Naive thymus-derived CD4-positive, alpha-beta T cell (primary cell): ENCODE results near the gene ACAD10. TPM values are rescaled to one million over a fixed set of nuclear protein-coding genes. Genes with fewer than 3 reads are reported as not detected.
A peak's percentile ranks its signal among the peaks of the same experiment; 100 is the strongest.

ENCODE experiments used
- ATAC-seq: fragments of 150-1000 bp; cut with Tn5 transposase; 2 replicates; pipeline ENCODE4 v1.10.0; 2021; ENCODE audit warnings: mild to moderate bottlenecking, moderate library complexity
- CTCF ChIA-PET: fragments of 350-600 bp; sonication (Branson Sonifier 250); formaldehyde crosslinking; loops from one replicate; lab custom pipeline; 2021; ENCODE audit warnings: antibody characterized with exemption; lab: Charles Lee
- POLR2A ChIA-PET: fragments of 350-600 bp; sonication (Branson Sonifier 250); formaldehyde crosslinking; loops from one replicate; lab custom pipeline; 2021; ENCODE audit warnings: antibody characterized with exemption, inconsistent platforms; lab: Charles Lee
- DNase-seq, 9 donors: peaks; one replicate each; pipeline versions ENCODE4 v3.0.0 to v3.0.0-alpha.2; 2020 to 2022; ENCODE audit warnings: mixed read lengths in 1 of 9
- H3K27ac ChIP-seq: one replicate; pipeline ENCODE4 v1.7.0; 2013; ENCODE audit warnings: mild to moderate bottlenecking, low read depth, low read length, moderate library complexity
- H3K27me3 ChIP-seq, 2 donors: one replicate each; pipeline ENCODE4 v1.7.0; 2013; ENCODE audit warnings: low read length in 2 of 2, mild to moderate bottlenecking in 2 of 2, moderate library complexity in 2 of 2; ENCODE audit not compliant: control insufficient read depth in 2 of 2, insufficient read depth in 2 of 2
- H3K36me3 ChIP-seq, 3 experiments: 1 replicate in 2 of 3; 2 replicates in 1 of 3; pipeline ENCODE4 v1.7.0; 2013; ENCODE audit warnings: low read length in 3 of 3, mild to moderate bottlenecking in 3 of 3, moderate library complexity in 1 of 3; ENCODE audit not compliant: insufficient read depth in 3 of 3, control insufficient read depth in 2 of 3
- H3K4me1 ChIP-seq, 2 donors: one replicate each; pipeline ENCODE4 v1.7.0; 2013; ENCODE audit warnings: low read length in 2 of 2, mild to moderate bottlenecking in 2 of 2, moderate library complexity in 1 of 2; ENCODE audit not compliant: control insufficient read depth in 2 of 2, insufficient read depth in 2 of 2
- H3K4me3 ChIP-seq: 2 replicates; pipeline ENCODE4 v1.7.0; 2013; ENCODE audit warnings: mild to moderate bottlenecking, low read length
- H3K9me3 ChIP-seq, 3 experiments: 1 replicate in 2 of 3; 2 replicates in 1 of 3; pipeline ENCODE4 v1.7.0; 2013; ENCODE audit warnings: low read length in 3 of 3; ENCODE audit not compliant: control insufficient read depth in 2 of 3
- H3K27ac Mint-ChIP-seq, 9 donors: one replicate each; pipeline ENCODE4 v1.8.0; 2020 to 2022; ENCODE audit warnings: mixed read lengths in 9 of 9, mild to moderate bottlenecking in 8 of 9, moderate library complexity in 5 of 9, inconsistent platforms in 2 of 9
- H3K27me3 Mint-ChIP-seq, 5 donors: one replicate each; pipeline ENCODE4 v1.8.0; 2021 to 2022; ENCODE audit warnings: mixed read lengths in 5 of 5, mild to moderate bottlenecking in 1 of 5
- H3K36me3 Mint-ChIP-seq, 5 donors: one replicate each; pipeline ENCODE4 v1.8.0; 2020 to 2022; ENCODE audit warnings: mixed read lengths in 5 of 5, mild to moderate bottlenecking in 3 of 5, inconsistent platforms in 1 of 5
- H3K4me1 Mint-ChIP-seq, 7 donors: one replicate each; pipeline ENCODE4 v1.8.0; 2020 to 2022; ENCODE audit warnings: mixed read lengths in 7 of 7, mild to moderate bottlenecking in 3 of 7, inconsistent platforms in 1 of 7
- H3K4me3 Mint-ChIP-seq, 10 donors: one replicate each; pipeline ENCODE4 v1.8.0; 2020 to 2022; ENCODE audit warnings: mild to moderate bottlenecking in 10 of 10, mixed read lengths in 10 of 10, moderate library complexity in 6 of 10, inconsistent platforms in 2 of 10
- H3K9me3 Mint-ChIP-seq, 11 donors: one replicate each; pipeline ENCODE4 v1.8.0; 2020 to 2022; ENCODE audit warnings: mixed read lengths in 11 of 11, mild to moderate bottlenecking in 4 of 11, inconsistent platforms in 1 of 11, moderate library complexity in 1 of 11
- intact Hi-C, 2 donors: fragments of 100-400 bp; cut with micrococcal nuclease; formaldehyde crosslinking; loops; one replicate each; pipeline ENCODE4 v1.15.1; 2023
- polyA plus RNA-seq, 2 donors: library from polyadenylated mRNA; unstranded; fragments of 300-500 nt; fragmentation: Illumina TruSeq; gene quantifications; one replicate each; pipeline ENCODE4 v1.2.3, GENCODE V29; 2021
- total RNA-seq, 6 experiments: library from RNA in 5 of 6; stranded (reverse) in 5 of 6; gene quantifications; 1 replicate in 5 of 6; 2 replicates in 1 of 6; pipeline ENCODE4 v1.2.3 and lab custom pipeline; 2021 to 2026

ACAD10 gene
- total and polyA plus RNA-seq, 7 experiments from 2014 or later, result 10.4 to 65.3 (median 31.3) TPM

DNA sequence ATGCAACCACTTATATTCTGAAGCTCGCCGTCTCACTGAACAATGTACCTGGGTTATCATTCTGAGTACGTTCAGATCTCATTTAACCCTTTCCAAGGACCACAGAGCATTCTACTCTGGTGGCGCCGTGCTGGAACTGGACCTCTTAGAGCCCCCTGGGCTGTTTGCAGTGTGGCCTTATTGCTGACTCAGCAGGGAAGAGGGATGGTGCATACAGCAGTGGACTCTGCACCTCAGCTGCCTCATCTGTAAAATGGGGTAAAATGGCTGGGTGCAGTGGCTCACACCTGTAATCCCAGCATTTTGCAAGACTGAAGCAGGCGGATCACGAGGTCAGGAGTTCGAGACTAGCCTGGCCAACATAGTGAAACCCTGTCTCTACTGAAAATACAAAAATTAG lies 83.7 kb downstream of the ACAD10 start:
- intact Hi-C loops, result loop anchor here in 1 of 2 donors (5.0 kb wide), 1 partner anchor 43 kb away; no protein-coding TSS in a partner anchor
- DNase-seq (no peak), ATAC-seq (no peak)
- no peak overlapping the region for H3K27ac ChIP-seq
- H3K27me3 Mint-ChIP-seq, result peaks cover 18 to 34% (median 26%) of the 10 kb centered on the region in 5 donors
- H3K27me3 ChIP-seq, result peaks cover 0 to 3% of the 10 kb centered on the region in 2 donors
- H3K4me3 ChIP-seq, result no peak overlapping the region
- POLR2A ChIA-PET, result no interaction called here
- CTCF ChIA-PET, result no interaction called here
- peaks cover 0 to 4% (median 3%) of the 10 kb centered on the region in 5 donors for H3K36me3 Mint-ChIP-seq
- no peak overlapping the region for H3K27ac Mint-ChIP-seq
- H3K4me3 Mint-ChIP-seq, result no peak overlapping the region
- peaks cover 0 to 8% of the 10 kb centered on the region in 2 donors for H3K4me1 ChIP-seq
- no peaks in the 10 kb centered on the region for H3K36me3 ChIP-seq
- peaks cover 0 to 4% (median 0%) of the 10 kb centered on the region in 11 donors for H3K9me3 Mint-ChIP-seq
- no peaks in the 10 kb centered on the region for H3K9me3 ChIP-seq
- peaks cover 11 to 18% (median 14%) of the 10 kb centered on the region in 7 donors for H3K4me1 Mint-ChIP-seq

DNA sequence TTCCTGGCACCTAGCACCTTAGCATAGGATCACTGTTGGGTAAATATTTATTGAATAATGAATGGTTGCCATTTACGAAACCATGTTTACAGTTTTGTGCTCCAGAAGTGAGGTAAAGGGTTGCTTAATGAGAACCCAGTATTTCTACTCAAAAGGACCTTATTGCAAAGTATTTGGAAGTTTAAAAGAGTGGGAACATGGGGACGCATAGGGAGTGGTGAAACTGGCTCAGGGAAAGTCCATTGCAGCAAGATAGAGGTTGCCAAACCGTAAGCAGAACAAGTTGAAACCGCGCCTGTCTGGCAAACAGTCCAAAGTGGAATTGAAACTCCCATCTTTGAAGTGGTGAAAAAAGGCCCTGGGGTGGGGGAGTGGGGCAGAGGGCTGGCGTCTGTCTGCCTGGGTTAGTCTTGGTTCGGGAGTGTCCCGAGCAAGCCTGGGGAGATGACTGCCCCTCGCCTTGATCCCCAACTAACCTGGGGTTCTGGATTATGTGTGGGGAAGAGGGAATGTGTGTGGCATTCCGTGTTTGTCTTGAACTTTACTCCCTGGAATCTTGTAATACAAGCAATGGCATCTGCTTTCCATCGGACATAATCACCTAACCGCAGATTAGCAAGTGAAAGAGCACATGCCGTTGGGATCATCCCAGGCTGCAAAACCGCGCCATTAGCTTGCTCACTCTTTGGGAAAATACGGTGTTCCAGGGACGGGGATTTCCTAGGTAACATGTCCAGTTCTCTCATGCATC lies 88.1 kb downstream of the ACAD10 start:
- H3K27ac ChIP-seq, result no peak overlapping the region
- H3K9me3 Mint-ChIP-seq, result no peaks in the 10 kb centered on the region
- POLR2A ChIA-PET, result no interaction called here
- no peaks in the 10 kb centered on the region for H3K9me3 ChIP-seq
- intact Hi-C loops, result no loop called here
- H3K4me1 Mint-ChIP-seq, result peaks cover 0 to 20% (median 6%) of the 10 kb centered on the region in 7 donors
- peaks cover 0 to 11% (median 0%) of the 10 kb centered on the region in 5 donors for H3K27me3 Mint-ChIP-seq
- no peaks in the 10 kb centered on the region for H3K36me3 ChIP-seq
- ATAC-seq (peak; percentile 54), DNase-seq (no peak)
- H3K4me3 ChIP-seq, result no peak overlapping the region
- no peaks in the 10 kb centered on the region for H3K4me1 ChIP-seq
- CTCF ChIA-PET, result no interaction called here
- H3K36me3 Mint-ChIP-seq, result no peaks in the 10 kb centered on the region
- H3K27me3 ChIP-seq, result no peaks in the 10 kb centered on the region
- no peak overlapping the region for H3K27ac Mint-ChIP-seq
- H3K4me3 Mint-ChIP-seq, result no peak overlapping the region

- POLR2A ChIA-PET, result no interaction called here
- peaks cover 0 to 11% (median 0%) of the 10 kb centered on the region in 5 donors for H3K27me3 Mint-ChIP-seq
- H3K4me3 ChIP-seq, result no peak overlapping the region
These were observed 89.6 kb downstream of the ACAD10 start for GRCh38 chr12:111775205-111776193.

DNA sequence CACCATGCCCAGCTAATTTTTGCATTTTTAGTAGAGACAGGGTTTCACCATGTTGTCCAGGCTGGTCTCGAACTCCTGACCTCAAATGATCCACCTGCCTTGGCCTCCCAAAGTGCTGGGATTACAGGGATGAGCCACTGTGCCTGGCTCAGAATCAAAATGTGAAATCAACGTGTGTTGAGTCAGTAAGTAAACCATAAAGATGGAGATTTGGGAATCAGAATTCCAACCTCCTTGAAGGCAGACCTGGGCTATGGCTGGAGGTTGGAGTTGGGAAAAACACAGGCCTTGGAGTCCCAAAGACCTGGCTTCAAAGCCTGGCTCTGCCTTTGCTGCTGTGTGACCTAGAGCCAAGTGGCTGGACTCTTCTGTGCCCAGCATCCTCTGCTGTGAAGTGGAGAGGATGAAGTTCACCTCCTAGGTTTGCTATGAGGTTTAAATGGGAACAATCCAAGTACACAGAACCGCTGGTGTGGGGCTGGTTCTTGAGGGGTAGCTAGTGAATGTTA lies 91.0 kb downstream of the ACAD10 start:
- Mint-ChIP-seq H3K4me3 (no peak overlapping the region), H3K27me3 (peaks cover 0 to 11% (median 0%) of the 10 kb centered on the region in 5 donors), H3K36me3 (peaks cover 0 to 3% (median 2%) of the 10 kb centered on the region in 5 donors), H3K27ac (no peak overlapping the region), H3K9me3 (peaks cover 0 to 3% (median 0%) of the 10 kb centered on the region in 11 donors), H3K4me1 (peaks cover 0 to 18% (median 6%) of the 10 kb centered on the region in 7 donors)
- CTCF ChIA-PET, result no interaction called here
- intact Hi-C loops, result no loop called here
- Histone ChIP-seq H3K27me3 (no peaks in the 10 kb centered on the region), H3K36me3 (no peaks in the 10 kb centered on the region), H3K4me3 (no peak overlapping the region), H3K27ac (no peak overlapping the region), H3K9me3 (no peaks in the 10 kb centered on the region), H3K4me1 (no peaks in the 10 kb centered on the region)
- ATAC-seq, result no peak
- POLR2A ChIA-PET, result no interaction called here
- no peak for DNase-seq

More at GRCh38 chr12:111775205-111776193, 89.6 kb downstream of the ACAD10 start:
- H3K4me1 ChIP-seq, result no peaks in the 10 kb centered on the region
- no peaks in the 10 kb centered on the region for H3K27me3 ChIP-seq
- ATAC-seq (peak; percentile 77), DNase-seq (no peak)
- intact Hi-C loops, result no loop called here
- Mint-ChIP-seq H3K27ac (peak overlapping the region in 2 of 9 donors; percentile 10 to 52), H3K36me3 (no peaks in the 10 kb centered on the region), H3K4me3 (peak overlapping the region in 1 of 10 donors; percentile 20), H3K9me3 (no peaks in the 10 kb centered on the region), H3K4me1 (peaks cover 0 to 17% (median 6%) of the 10 kb centered on the region in 7 donors)
- no peaks in the 10 kb centered on the region for H3K36me3 ChIP-seq
- H3K9me3 ChIP-seq, result no peaks in the 10 kb centered on the region
- CTCF ChIA-PET, result no interaction called here
- no peak overlapping the region for H3K27ac ChIP-seq

DNA sequence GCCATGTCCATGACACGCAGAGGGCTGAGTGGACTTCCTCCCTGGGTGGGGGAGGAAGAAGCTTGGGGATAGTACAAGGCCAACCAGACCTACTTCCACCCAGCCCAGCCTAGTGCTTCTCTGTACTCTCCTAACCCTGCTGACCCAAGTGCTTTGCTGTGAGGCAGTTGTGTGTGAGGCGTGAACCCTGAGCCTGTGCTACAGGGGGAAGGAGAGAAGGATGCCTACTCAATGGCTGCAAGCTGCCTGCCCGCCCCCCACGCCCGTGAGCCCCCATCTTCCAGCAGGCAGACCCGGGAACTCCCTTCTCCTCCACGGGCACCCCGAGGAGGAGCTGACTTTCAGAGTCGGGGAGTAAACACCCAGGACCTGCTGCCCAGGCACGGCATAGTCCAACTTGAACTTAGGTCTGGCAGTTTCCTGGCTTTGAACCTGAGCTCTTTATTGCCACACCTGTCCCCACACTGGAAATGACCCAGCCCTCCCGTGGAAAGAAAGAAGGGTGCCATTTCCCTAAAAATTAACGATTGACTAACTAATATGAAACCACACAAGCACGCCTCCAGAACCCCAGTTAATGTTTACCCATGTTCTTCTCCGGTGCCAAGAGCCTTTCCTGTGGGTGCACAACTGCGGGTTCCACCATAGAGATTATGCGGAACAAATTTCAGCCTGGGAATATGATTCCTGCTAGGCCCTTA lies 91.6 kb downstream of the ACAD10 start:
- Mint-ChIP-seq H3K27me3 (peaks cover 0 to 11% (median 0%) of the 10 kb centered on the region in 5 donors), H3K9me3 (peaks cover 0 to 3% (median 0%) of the 10 kb centered on the region in 11 donors), H3K4me3 (no peak overlapping the region), H3K36me3 (peaks cover 0 to 6% (median 3%) of the 10 kb centered on the region in 5 donors), H3K4me1 (peaks cover 0 to 18% (median 6%) of the 10 kb centered on the region in 7 donors), H3K27ac (no peak overlapping the region)
- Histone ChIP-seq H3K4me3 (no peak overlapping the region), H3K9me3 (no peaks in the 10 kb centered on the region), H3K36me3 (no peaks in the 10 kb centered on the region), H3K27ac (no peak overlapping the region), H3K27me3 (no peaks in the 10 kb centered on the region), H3K4me1 (no peaks in the 10 kb centered on the region)
- peak; percentile 66 for ATAC-seq
- POLR2A ChIA-PET, result no interaction called here
- CTCF ChIA-PET, result no interaction called here
- no peak for DNase-seq
- intact Hi-C loops, result no loop called here

GRCh38 chr12:111780166-111780565 lies 94.3 kb downstream of the ACAD10 start:
- Histone ChIP-seq H3K4me3 (no peak overlapping the region), H3K27me3 (no peaks in the 10 kb centered on the region), H3K4me1 (no peaks in the 10 kb centered on the region), H3K36me3 (no peaks in the 10 kb centered on the region), H3K27ac (no peak overlapping the region), H3K9me3 (no peaks in the 10 kb centered on the region)
- intact Hi-C loops, result no loop called here
- H3K36me3 Mint-ChIP-seq, result peaks cover 0 to 6% (median 3%) of the 10 kb centered on the region in 5 donors
- no peak overlapping the region for H3K27ac Mint-ChIP-seq
- POLR2A ChIA-PET, result no interaction called here
- H3K4me1 Mint-ChIP-seq, result peaks cover 0 to 15% (median 6%) of the 10 kb centered on the region in 7 donors
- no peak for ATAC-seq
- peaks cover 0 to 3% (median 0%) of the 10 kb centered on the region in 11 donors for H3K9me3 Mint-ChIP-seq
- no peak for DNase-seq
- no peak overlapping the region for H3K4me3 Mint-ChIP-seq
- H3K27me3 Mint-ChIP-seq, result peaks cover 0 to 7% (median 0%) of the 10 kb centered on the region in 5 donors
- CTCF ChIA-PET, result no interaction called here
